ENCODE measurements around the gene DCTD.

GRCh38 chr4:182896421-182896820, 20.8 kb downstream of the DCTD start:
- TF ChIP-seq CTCF (IDR thresholded peaks at IDR 0.05; ENCODE audit: low read depth, low read length, missing input control), result no peak
- TF ChIP-seq GABPA (IDR thresholded peaks at IDR 0.05 in 1 of 2, conservative IDR thresholded peaks at IDR 0.05 in 1 of 2), result no peak
- TF ChIP-seq YY1 (IDR thresholded peaks at IDR 0.05), result no peak
- no peak for TF ChIP-seq EGR1 (IDR thresholded peaks at IDR 0.05; ENCODE audit: low read depth in 2 of 2)
- no peak for TF ChIP-seq MAX (IDR thresholded peaks at IDR 0.05)
- TF ChIP-seq REST (IDR thresholded peaks at IDR 0.05), result no peak
- TF ChIP-seq RAD21 (IDR thresholded peaks at IDR 0.05), result no peak
- TF ChIP-seq HNF4A (conservative IDR thresholded peaks at IDR 0.05), result no peak
- no peak for TF ChIP-seq TAF1 (conservative IDR thresholded peaks at IDR 0.05)
- TF ChIP-seq HNF4G (IDR thresholded peaks at IDR 0.05), result no peak
- TF ChIP-seq JUND (IDR thresholded peaks at IDR 0.05), result no peak
- no peak for TF ChIP-seq FOXA1 (IDR thresholded peaks at IDR 0.05)
- no peak for TF ChIP-seq ZBTB33 (IDR thresholded peaks at IDR 0.05)
- no peak for TF ChIP-seq SP1 (IDR thresholded peaks at IDR 0.05)

All from liver (tissue), 3 donors.